Renal cortex interstitium (tissue), 15 donors: ENCODE data around the gene C1QBP. TPM values are rescaled to one million over a fixed set of nuclear protein-coding genes. Genes with fewer than 3 reads are reported as not detected.

Experiments used
- DNase-seq, 11 donors: peaks; one replicate each; pipeline ENCODE4 v3.0.0-alpha.2; 2013; ENCODE audit warnings: low read depth in 9 of 11, low spot score in 4 of 11; ENCODE audit errors: extremely low read depth in 1 of 11
- long read RNA-seq, 16 experiments: transcript quantifications; one replicate each; lab custom pipeline, GENCODE V29; 2026
- polyA plus RNA-seq, 3 donors: library from polyadenylated mRNA; unstranded; fragments of 120-200 nt; gene quantifications; one replicate each; pipeline ENCODE4 v1.2.1, GENCODE V29; 2013; ENCODE audit not compliant: insufficient read length in 3 of 3

The C1QBP gene, protein sequence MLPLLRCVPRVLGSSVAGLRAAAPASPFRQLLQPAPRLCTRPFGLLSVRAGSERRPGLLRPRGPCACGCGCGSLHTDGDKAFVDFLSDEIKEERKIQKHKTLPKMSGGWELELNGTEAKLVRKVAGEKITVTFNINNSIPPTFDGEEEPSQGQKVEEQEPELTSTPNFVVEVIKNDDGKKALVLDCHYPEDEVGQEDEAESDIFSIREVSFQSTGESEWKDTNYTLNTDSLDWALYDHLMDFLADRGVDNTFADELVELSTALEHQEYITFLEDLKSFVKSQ
- 100 to 1,000 TPM; 139 to 166 (median 157) TPM for polyA plus RNA-seq
- long read RNA-seq, donor 1, transcript C1QBP-201 (6 exons, 1,169 nt): major isoform, 90 of 105 reads
- long read RNA-seq, donor 1, partial matches to known transcripts: 11 of 105 reads
- long read RNA-seq, donor 1, other reads (novel, unspliced or antisense): 0 of 105 reads
- long read RNA-seq, donor 2, transcript C1QBP-201 (6 exons, 1,169 nt): major isoform, 94 of 123 reads
- long read RNA-seq, donor 2, partial matches to known transcripts: 22 of 123 reads
- long read RNA-seq, donor 2, other reads (novel, unspliced or antisense): 0 of 123 reads
- long read RNA-seq, donor 3, transcript C1QBP-201 (6 exons, 1,169 nt): major isoform, 145 of 208 reads
- long read RNA-seq, donor 3, partial matches to known transcripts: 59 of 208 reads
- long read RNA-seq, donor 3, other reads (novel, unspliced or antisense): 0 of 208 reads
- long read RNA-seq, donor 4, transcript C1QBP-201 (6 exons, 1,169 nt): major isoform, 67 of 105 reads
- long read RNA-seq, donor 4, partial matches to known transcripts: 32 of 105 reads
- long read RNA-seq, donor 4, other reads (novel, unspliced or antisense): 0 of 105 reads
- long read RNA-seq, donor 5: 0 reads
- long read RNA-seq, donor 6, transcript C1QBP-201 (6 exons, 1,169 nt): major isoform, 89 of 134 reads
- long read RNA-seq, donor 6, partial matches to known transcripts: 41 of 134 reads
- long read RNA-seq, donor 6, other reads (novel, unspliced or antisense): 0 of 134 reads
- long read RNA-seq, donor 7, transcript C1QBP-201 (6 exons, 1,169 nt): major isoform, 113 of 156 reads
- long read RNA-seq, donor 7, partial matches to known transcripts: 41 of 156 reads
- long read RNA-seq, donor 7, other reads (novel, unspliced or antisense): 0 of 156 reads
- long read RNA-seq, donor 8: 0 reads
- long read RNA-seq, donor 9, transcript C1QBP-201 (6 exons, 1,169 nt): major isoform, 82 of 151 reads
- long read RNA-seq, donor 9, partial matches to known transcripts: 62 of 151 reads
- long read RNA-seq, donor 9, other reads (novel, unspliced or antisense): 0 of 151 reads
- long read RNA-seq, donor 10, transcript C1QBP-201 (6 exons, 1,169 nt): major isoform, 88 of 133 reads
- long read RNA-seq, donor 10, partial matches to known transcripts: 39 of 133 reads
- long read RNA-seq, donor 10, other reads (novel, unspliced or antisense): 0 of 133 reads
- long read RNA-seq, donor 11, transcript C1QBP-201 (6 exons, 1,169 nt): major isoform, 81 of 128 reads
- long read RNA-seq, donor 11, partial matches to known transcripts: 45 of 128 reads
- long read RNA-seq, donor 11, other reads (novel, unspliced or antisense): 0 of 128 reads
- long read RNA-seq, donor 12, transcript C1QBP-201 (6 exons, 1,169 nt): major isoform, 32 of 49 reads
- long read RNA-seq, donor 12, partial matches to known transcripts: 14 of 49 reads
- long read RNA-seq, donor 12, other reads (novel, unspliced or antisense): 0 of 49 reads
- long read RNA-seq, donor 13: 0 reads
- long read RNA-seq, donor 14, transcript C1QBP-201 (6 exons, 1,169 nt): major isoform, 96 of 151 reads
- long read RNA-seq, donor 14, partial matches to known transcripts: 52 of 151 reads
- long read RNA-seq, donor 14, other reads (novel, unspliced or antisense): 0 of 151 reads
- long read RNA-seq, donor 15, transcript C1QBP-201 (6 exons, 1,169 nt): major isoform, 31 of 51 reads
- long read RNA-seq, donor 15, partial matches to known transcripts: 20 of 51 reads
- long read RNA-seq, donor 15, other reads (novel, unspliced or antisense): 0 of 51 reads
- long read RNA-seq, donor 16, transcript C1QBP-201 (6 exons, 1,169 nt): major isoform, 201 of 372 reads
- long read RNA-seq, donor 16, partial matches to known transcripts: 164 of 372 reads
- long read RNA-seq, donor 16, other reads (novel, unspliced or antisense): 0 of 372 reads

DNA sequence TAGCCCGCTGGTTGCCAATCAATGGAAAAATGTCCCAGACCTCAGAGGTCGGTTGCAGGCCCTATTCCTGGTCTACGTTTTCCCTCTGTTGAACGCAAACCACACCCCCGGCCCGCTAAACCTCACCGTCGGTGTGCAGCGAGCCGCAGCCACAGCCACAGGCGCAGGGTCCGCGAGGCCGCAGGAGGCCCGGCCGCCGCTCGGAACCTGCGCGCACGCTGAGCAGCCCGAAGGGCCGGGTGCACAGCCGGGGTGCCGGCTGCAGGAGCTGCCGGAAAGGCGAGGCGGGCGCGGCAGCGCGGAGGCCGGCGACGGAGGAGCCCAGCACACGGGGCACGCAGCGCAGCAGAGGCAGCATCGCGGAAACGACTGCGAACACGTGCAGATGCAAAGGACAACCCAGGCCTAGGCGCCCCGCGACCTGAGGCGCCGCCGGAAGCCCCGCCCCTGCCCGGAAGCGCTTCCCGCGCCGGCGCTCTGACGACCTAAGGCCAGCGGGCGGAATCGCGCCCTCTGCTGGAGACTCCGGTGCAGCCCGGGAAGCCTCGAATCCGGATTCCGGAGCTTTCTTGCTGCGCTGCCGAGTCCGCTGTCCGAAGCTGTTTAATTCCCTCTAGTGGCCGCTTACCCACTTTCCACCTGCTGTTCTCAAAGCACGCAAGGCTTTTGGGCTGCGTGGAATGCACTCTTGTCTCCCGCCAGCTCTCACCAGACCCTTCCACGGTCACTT lies at the start of gene C1QBP:
C1QBP (minus strand) TSS at position 440 of the 730 bp plus-strand sequence; CDS start at position 358, 82 bp downstream.
- DNase-seq: peak; percentile 84 to 94 (median 90)

- DNase-seq: no peak
Measured at GRCh38 chr17:5488752-5489151, 49.8 kb upstream of the C1QBP start.

DNA sequence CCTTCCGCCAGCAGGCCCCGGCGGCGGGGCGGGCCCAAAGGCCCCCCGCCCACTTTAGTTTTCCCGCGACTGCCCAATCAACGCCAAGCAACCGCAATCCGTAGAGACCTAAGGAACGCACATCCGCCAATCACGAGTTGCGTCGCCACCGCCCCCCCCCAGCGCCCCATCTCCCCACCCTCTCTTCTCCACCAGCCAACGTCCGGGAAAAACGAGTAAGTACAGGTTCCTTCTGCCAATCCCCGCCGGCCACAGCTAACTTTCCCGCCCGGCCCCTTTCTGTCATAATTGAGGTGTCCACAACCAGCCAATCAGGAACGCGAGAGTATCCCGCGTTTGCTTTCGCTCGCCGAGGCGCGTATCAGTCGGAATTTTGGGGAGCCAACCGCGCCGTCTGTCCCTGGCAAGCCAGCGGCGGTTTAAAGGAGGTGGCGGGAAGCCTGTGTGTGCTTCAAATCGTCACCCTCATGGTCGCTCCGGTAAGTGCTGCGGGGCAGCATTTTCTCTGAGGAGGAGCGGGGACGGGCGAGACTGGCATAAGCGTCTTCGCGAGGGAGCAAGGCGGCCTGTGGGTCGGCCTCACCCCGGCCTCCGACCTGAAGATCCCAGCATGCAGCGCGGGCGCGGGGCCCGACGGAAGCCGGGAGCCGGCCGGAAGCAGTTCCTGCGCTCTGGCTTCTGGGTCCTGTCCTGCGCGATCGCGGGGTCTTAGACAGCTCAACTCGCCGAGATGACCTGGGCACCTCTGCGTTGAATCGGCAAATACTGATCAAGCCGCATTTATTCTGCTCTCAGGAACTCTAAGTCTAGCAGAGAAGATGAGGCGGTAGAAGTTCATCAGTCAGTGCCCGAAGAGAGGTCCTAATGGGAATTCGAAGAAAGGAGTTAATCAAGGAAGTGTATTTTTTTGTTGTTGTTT lies 47.5 kb upstream of the C1QBP start, which contains the start of gene MIS12:
MIS12 (plus strand) TSS at position 361 of the 919 bp plus-strand sequence. CDS start 2,297 bp downstream, outside the sequence.
- DNase-seq: peak; percentile 91 to 99 (median 97)

- no peak for DNase-seq
Measured at GRCh38 chr17:5485270-5486205, 46.6 kb upstream of the C1QBP start, which contains the start of gene DERL2. DERL2 (minus strand) TSS chr17:5486178; CDS start chr17:5486161, 17 bp downstream.

- no peak for DNase-seq
Measured at GRCh38 chr17:5481451-5481850, 42.5 kb upstream of the C1QBP start.

DNA sequence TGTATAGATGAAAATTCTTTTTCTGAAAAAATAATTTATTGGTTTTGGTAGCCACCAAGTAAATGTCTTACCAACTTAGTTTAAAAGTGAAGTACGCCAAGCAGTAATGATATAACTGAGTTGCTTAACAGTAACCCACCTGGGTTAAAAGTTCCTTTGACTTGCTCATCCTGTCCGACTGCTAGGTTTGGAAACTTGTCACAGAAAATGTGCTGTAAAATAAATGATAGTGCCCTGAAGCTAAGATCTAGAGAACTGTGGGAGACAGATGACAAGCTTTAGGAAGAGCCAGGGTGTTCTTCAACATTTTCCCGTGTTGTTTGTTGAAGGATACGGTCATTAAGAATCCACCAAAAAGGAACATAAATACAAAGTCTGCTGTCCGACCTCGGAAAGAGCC lies 42.0 kb upstream of the C1QBP start:
- DNase-seq: no peak

DNA sequence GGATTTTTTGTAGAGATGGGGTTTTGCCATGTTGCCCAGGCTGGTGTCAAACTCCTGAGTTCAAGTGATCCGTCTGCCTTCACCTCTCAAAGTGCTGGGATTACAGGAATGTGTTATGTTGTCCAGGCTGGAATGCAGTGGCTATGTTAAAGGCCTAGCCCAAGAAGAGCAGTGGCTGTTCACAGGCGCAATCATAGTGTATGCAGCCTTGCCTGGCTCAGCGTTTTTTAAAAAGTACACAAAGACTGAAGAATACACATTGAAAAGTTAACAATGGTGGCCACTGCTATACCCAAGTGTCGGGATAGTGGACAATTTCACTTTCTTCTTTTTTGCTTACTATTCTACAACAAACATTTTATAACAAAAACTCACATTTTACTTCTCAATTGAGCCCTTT lies 40.0 kb upstream of the C1QBP start:
- no peak for DNase-seq

- no peak for DNase-seq
Measured at GRCh38 chr17:5473906-5474305, 35.0 kb upstream of the C1QBP start.

DNA sequence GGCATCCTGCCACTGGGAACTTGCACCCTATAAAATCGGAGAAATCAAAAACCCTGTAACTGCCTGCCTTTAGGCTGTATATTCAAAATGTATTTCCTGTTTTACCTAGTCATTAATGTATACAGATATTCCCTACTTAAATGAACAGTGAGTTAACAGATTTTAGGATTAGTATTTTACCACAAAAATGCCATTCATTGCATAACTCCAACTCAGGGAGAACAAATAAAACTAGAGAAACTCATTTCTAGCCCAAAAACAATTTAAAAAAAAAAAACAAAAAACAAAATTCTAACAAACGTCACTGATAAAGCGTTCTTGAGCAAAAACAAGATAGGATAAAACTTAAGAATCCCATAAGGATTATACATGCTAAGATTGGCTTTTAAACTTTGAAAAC lies 33.6 kb upstream of the C1QBP start:
- no peak for DNase-seq

DNA sequence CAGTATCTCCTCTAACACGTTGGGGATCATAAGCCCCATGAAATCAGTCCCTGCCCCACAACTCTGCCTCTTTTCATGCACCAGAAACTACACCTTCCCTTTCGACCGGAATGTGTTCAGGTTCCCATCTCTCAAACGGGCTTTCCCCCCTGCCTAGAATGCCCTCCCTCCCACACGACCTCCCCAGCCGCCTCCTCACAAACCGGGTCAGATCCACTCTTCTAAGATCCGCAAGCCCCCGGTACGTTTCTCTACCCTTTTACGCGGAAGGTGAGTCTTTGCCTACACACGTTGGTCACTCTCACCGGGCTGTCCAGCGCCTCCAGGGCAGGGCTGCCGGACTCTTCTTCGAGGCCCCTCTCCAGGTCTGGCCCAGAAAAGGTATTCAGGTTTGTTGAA lies 29.1 kb upstream of the C1QBP start:
- DNase-seq: peak in 1 of 11 donors; percentile 12

DNA sequence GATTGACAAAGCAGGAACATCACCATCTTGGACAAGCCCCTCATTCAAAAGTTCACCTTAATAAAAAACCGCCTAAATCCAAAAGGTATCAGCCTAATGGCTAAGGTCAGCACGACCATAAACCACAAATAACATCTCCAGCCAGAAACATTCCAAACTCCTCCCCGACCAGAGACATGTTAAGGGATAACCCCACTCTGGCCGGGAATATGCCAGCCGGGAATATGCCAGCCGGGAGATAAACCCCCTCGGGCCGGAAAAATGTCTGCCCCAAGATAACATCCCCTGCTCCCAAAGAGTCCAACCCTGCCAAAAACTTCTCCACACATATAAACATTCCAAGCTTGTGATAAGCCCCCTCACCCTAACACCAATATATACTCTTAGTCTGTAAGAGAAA lies 28.5 kb upstream of the C1QBP start:
- DNase-seq: no peak

GRCh38 chr17:5466295-5466694 lies 27.3 kb upstream of the C1QBP start:
- no peak for DNase-seq

DNA sequence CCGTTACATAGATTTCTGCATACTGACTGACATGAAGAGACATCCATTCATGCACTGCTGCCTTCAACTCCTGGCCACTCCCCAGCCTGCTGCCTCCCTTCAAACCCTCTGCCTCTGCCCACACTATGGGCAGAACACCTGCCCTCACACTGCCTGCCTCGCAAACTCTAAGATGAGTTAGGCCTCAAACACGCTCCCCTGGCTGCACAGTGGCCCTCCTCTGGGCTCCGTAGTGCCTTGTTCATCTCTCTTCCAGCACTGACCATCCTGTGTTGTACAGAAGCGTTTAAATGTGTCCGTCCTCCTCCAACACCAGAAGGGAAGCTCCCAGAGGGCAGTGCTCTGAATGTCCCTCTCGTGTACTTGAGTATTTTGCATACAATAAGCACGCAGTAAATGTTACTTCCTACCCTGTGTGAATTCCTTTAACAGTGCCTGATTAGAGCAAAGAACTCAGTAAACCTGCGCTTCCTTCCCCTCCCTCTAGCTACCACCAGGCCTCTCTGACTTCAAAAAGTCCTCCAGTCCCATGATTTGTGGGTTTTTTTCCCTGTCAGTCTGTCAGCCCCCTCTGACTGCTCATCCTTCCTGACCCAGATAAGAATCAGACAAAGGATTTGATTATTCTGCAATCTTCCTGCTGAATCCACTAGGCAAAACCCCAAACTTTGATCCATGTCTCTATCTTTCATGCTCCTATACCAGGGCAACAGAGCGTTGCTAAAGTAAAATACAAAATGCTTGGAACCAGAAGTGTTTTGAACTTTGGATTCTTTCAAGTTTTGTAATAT lies 26.0 kb upstream of the C1QBP start:
- DNase-seq: no peak

- no peak for DNase-seq
Measured at GRCh38 chr17:5446786-5447185, 7.8 kb upstream of the C1QBP start.
